HL-60/S4 (cell line): ENCODE measurements around the gene UTP3.

Source experiments
- in situ Hi-C: fragments of 300-500 bp; cut with MboI; formaldehyde crosslinking; loops from 2 replicates; pipeline ENCODE4 v1.14.3; 2022; ENCODE audit warnings: low sequenced_read_pairs

The UTP3 gene, protein sequence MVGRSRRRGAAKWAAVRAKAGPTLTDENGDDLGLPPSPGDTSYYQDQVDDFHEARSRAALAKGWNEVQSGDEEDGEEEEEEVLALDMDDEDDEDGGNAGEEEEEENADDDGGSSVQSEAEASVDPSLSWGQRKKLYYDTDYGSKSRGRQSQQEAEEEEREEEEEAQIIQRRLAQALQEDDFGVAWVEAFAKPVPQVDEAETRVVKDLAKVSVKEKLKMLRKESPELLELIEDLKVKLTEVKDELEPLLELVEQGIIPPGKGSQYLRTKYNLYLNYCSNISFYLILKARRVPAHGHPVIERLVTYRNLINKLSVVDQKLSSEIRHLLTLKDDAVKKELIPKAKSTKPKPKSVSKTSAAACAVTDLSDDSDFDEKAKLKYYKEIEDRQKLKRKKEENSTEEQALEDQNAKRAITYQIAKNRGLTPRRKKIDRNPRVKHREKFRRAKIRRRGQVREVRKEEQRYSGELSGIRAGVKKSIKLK

DNA sequence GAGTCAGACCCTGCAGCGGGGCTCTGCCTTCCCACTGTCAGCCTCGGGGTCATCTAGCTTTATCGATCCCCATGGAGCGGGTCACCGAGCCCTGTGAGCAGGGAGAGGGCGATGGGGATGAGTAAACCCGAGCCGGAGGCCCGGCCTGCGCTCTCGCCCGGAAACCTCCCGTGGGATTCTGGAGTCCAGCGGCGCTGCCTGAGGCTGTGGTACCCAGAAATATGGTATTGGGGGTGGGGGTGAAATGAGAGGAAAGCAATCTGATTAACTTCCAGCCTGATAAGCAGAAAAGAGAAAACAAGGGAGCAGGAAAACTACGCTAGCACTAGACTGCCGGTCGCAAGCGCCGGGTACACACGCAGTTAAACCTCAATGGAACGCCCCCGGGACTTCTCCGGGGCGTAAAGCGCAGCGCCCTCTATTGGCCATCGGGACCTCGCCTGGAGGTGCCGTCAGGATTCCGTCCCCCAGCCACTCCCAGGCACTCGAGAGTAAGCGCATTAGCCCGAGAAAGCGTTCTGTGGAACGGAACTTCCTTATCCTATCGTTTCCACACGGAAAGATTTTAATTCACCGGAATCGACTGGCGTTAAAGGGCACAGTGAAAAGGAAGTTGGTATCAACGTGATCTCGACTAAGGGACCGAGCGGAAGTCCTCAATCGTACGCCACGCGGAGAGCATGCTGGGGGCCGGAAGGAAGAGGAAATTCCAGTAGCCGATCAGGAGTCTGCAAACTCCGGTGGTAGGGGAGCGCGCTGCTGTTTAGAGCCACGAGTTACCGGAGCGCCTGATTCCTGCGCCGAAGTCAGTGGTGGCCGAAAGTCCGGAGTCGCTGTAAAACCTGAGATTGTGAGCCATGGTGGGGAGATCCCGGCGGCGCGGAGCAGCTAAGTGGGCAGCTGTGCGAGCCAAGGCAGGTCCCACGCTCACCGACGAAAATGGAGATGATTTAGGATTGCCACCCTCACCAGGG is at the start of gene UTP3:
TSS of gene UTP3 (plus strand) at position 712 of the 974 bp plus-strand sequence. CDS start at position 858, 146 bp downstream.
- in situ Hi-C loops: no loop called here

DNA sequence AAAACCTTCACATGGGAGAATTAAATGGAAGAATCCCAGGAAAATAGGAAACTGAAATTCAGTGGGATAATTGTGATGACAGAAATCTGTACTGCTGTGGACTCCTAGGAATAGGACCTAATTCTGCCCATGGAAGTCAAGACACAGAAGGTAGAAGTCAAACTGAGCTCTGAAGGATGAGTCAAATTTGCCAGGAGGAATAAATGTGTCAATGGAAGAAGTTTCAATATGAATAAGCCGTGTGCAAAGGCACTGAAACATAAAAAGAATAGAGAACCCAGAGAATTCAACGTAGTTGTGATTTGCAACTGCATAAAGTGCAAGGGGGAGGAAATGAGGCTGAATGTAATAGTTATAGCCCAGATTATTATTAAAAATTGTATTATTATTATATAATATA is 48.1 kb upstream of the UTP3 start:
- in situ Hi-C loops: no loop called here

DNA sequence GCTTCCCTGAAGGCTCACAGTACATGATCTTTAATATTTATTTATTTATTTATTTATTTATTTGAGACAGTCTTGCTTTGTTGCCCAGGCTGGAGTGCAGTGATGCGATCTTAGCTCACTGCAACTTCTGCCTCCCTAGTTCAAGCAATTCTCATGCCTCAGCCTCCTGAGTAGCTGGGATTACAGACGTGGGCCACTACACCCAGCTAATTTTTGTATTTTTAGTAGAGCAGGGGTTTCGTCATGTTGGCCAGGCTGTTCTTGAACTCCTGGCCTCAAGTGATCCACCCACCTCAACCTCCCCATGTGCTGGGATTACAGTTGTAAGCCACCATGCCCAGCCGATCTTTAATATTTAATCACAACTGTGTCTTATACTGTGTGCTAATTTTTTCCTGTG is 37.6 kb upstream of the UTP3 start:
- in situ Hi-C loops: loop anchor here (25.0 kb wide), 1 partner anchor 1062 kb away; no protein-coding TSS in a partner anchor

DNA sequence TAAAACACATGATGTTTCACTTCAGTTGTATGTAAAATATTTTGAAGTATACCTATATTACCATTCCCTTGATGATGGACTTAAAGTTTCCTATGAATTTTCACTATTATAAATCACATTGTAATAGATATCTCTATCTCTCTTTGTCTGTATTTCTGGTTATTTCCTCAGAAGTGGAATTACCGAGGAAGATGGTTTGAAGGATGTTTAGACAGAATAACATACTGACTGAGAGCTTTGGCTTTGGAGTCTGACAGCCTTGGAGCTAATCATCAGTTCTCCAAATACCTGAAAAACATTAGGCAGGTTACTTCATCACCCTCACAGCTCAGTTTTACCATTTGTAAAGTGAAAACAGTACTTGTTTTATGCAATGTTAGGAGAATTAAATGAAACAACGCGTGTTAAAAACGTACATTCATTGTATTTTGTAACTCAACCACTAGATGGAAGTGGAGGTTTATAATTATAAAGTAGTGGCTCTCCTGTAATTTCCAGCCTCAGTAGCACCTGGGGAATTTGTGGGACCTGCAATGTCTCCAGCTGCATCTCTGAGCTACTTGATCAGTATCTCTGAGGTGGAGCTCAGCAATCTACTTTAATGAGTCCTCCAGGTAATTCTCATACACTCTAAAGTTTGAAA is 36.3 kb upstream of the UTP3 start:
- in situ Hi-C loops: loop anchor here (25.0 kb wide), 1 partner anchor 1060 kb away; no protein-coding TSS in a partner anchor

DNA sequence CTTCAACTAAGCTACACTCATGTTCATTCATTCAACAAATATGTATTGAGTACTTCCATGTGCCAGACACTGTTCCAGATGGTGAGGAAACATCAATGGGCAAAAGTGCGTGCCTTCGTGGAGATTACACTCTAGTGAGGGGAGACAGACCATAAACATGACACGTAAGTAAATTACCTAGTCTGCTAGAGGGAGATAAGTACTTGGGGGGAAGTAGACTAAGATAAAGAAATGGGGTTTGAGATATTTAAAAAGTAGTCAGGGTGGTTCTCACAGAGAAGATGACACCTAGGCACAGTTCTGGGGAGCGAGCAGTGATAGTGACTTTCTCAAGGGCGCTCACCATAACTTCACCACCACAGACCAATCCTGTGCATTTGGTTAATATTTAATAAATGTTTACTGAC is 33.7 kb upstream of the UTP3 start:
- in situ Hi-C loops: loop anchor here (25.0 kb wide), 1 partner anchor 1058 kb away; no protein-coding TSS in a partner anchor

DNA sequence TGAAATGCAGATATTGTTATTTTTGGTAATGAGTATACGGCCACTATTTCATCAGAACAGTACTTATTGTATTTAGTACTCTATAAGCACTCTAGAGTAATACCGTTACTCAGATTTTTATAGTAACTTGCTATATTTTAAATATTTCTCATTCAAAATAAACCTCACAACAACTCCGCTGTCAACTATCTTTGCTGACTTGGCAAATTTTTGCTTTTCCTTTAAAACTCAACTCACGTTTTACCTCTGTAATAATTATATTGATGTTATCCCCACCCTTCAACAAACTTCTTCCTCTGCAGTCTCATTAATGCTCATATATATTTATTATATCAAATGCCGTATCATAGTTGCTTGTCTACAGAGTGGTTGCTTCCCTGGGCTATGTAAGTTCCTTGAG is 31.0 kb upstream of the UTP3 start:
- in situ Hi-C loops: loop anchor here (25.0 kb wide), 1 partner anchor 1055 kb away; no protein-coding TSS in a partner anchor

DNA sequence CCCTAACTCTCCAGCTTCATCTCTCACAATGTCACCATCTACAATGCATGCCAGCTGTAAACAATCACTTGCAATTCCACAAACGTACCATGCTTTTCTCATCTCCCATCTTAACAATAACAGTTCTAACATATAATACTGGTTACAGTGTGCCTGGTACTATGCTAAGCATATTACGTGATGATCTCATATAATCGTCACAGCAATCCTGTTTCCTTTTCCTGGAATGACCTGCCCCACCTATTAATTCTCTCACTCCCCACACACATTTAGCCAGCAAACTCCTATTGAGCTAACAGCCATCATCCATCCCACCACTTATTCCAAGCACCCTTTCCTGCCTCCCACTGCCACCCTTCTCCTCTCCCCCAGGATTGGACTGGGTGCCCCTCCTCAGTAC is 29.9 kb upstream of the UTP3 start:
- in situ Hi-C loops: loop anchor here (25.0 kb wide), 1 partner anchor 1054 kb away; no protein-coding TSS in a partner anchor

DNA sequence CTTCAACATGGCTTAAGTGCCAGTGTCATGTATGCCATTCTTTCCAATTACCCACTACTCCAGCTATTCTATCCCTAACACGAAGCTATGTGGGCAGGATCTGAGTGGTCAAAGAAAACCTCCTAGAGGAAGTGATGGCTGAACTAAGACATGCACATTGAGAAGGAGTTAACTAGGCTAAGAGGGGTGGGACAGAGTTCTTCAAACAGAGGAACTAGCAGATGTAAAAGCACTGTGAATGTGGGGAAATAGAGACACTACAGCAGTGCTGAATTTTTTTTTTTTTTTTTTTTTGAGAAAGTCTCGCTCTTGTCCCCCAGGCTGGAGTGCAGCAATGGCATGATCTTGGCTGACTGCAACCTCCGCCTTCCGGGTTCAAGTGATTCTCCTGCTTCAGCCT is 28.2 kb upstream of the UTP3 start:
- in situ Hi-C loops: loop anchor here (25.0 kb wide), 1 partner anchor 1052 kb away; no protein-coding TSS in a partner anchor

DNA sequence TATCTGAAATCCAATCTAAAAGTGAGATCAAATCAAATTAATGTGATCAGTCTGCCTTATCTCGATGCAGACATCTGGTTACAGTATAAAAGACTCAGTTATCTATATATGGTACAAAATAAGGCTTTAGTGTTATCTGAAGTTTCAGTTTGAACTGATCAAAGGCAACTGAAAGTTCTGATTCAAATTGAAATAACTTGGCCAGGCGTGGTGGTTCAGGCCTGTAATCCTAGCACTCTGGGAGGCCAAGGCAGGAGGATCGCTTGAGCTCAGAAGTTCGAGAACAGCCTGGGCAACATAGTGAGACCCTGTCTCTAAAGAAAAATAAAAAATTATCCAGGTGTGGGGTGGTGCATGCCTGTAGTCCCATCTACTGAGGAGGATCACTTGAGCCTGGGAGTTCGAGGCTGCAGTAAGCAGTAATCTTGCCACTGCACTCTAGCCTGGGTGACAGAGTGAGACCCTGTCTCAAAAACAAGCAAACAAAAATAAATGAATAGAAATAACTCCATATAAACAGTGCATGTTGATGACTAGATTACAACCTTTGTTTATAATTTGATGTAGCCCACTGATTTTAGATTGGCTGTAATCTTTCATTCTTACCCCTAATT is 26.9 kb upstream of the UTP3 start:
- in situ Hi-C loops: loop anchor here (25.0 kb wide), 1 partner anchor 1051 kb away; no protein-coding TSS in a partner anchor

DNA sequence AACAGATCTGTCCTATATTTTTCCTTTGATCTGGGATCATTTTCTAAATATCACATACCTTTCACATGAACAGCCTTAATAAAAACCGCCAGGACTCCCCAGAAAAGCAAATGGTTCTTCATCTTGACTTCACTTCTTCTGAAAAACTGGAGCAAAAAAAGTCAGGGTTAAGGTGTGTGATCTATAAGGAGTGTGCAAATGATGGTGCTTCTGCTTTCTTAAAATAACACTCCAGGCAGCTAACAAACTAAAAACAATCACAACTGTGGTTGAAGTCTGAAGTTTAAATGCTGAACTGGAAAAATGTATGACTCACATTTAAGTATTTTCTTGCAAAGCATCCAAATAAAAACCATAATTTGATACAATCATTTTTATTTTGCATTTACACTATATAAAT is 22.0 kb upstream of the UTP3 start, which contains the start of gene JCHAIN:
TSS of gene JCHAIN (minus strand) at position 140 of the 400 bp plus-strand sequence. CDS start at position 122, 18 bp downstream.
- in situ Hi-C loops: loop anchor here (25.0 kb wide), 1 partner anchor 1046 kb away; no protein-coding TSS in a partner anchor

DNA sequence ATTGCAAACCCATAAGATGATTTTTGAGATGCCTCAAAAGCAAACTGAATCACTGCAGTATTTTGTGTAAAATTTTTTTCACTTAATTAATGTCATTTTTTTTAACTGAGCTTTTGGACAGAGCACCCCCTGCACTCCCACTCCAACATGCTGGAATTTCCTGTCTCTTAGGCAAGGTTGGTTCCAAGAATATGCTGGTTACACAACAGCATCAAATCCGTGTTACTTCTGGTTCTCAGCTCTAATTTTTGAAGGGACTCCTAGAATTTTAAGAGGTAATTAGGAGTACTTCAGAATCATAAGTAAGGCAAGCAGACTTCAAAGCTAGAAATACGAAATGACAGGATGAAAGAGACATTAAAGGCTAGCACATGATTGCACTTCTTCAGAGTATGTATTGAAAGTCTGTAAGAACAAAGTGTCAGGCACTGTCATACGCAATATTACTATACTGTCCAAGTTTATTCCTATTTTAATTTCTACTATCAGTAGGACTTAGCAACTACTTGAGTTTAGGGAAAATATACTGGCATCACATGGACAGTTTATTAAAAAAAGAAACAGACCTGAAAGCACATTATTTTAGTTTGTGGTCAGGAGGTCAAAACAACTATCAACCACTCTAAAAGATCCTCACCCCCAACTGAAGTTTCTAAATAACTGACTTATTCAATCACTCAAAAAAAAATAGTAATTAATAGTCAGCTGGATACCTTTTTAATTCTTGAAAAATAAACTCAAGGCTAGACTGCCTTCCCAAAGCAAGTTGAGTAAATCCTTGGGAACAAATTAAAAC is 20.4 kb upstream of the UTP3 start:
- in situ Hi-C loops: loop anchor here (25.0 kb wide), 1 partner anchor 1044 kb away; no protein-coding TSS in a partner anchor

DNA sequence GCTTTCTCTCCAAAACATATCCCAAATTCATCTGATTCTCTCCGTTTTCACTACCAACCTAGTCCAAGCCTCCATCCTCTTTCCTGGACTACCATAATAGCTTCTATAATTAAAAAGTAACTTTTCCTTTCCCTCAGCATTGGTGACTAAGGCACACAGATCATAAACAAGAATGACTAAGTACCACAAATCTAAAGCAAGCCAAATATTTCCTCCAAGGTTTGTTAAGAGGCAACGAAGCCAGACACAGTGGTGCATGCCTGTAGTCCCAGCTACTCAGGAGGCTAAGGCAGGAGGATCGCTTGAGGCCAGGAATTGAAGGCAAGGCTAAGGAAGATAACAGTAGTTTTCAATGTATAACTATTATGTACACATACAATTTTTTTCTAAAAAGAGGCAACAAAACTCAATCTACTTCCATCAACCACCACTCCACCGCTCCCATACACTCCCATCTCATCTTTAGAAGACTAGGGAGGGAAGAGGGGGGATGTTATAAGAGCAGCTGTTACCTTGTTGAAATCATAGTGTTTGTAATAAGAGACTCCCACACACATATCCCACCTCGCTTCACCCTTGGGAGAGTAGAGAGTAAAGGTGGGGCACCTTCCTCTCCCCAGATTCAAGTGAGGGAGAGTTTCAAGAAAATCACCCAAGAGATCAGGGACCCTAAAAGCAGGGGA is 17.9 kb upstream of the UTP3 start:
- in situ Hi-C loops: loop anchor here (25.0 kb wide), 1 partner anchor 1042 kb away; no protein-coding TSS in a partner anchor

DNA sequence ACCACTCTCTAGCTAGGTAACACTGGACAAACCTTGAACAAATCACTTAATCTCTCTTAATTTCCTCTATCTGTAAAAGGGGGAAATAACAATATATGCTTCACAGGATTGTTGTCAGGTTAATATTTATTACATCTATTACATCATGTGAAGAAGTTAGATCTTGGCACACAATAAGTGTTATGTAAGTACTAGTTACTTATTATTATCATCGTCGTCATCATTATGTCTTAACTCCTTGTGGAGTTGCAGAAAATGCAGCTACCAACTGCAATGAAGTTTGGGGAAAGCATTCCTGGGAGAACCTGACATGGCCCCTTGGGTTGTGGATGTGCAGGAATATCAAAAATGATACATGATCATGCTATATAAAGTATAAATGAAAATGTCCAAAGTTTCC is 17.2 kb upstream of the UTP3 start:
- in situ Hi-C loops: loop anchor here (25.0 kb wide), 1 partner anchor 1041 kb away; no protein-coding TSS in a partner anchor

DNA sequence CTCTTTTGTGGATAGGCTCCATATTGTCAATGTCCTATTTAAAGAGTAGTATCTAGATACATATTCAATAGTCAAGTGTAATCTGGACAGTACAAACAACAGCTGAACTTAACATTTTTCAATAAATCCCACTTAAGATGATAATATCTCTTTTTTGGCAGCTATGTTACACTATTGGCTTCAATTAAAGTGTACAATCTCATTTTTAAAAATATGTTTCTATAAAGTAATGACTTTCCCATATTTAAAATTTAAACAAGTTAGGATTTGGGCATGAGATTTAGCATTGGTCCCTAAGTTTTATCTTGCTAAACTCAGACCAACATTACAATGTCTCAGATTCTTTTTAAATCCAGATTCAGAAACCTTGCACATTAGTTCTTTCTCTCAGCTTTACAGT is 14.1 kb upstream of the UTP3 start:
- in situ Hi-C loops: loop anchor here (25.0 kb wide), 1 partner anchor 1038 kb away; no protein-coding TSS in a partner anchor

DNA sequence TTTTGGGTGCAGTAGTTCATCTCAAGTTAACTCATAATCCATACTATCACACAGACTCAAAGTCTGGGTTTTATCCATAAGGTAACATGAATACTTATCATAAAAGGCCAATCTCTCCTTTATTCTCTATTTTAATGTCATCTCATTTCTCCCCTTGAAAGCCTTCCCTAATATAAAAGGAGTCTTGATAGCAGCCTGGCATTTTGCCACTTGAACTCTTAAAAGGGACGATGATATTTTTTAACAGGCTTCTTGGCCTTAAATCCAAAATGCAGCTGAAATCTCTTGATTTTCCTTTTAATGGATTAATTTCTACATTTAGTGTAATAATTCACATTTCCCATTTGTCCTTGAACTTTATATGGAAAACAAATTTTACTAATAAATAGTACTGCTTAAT is 13.6 kb upstream of the UTP3 start:
- in situ Hi-C loops: loop anchor here (25.0 kb wide), 1 partner anchor 1038 kb away; no protein-coding TSS in a partner anchor

DNA sequence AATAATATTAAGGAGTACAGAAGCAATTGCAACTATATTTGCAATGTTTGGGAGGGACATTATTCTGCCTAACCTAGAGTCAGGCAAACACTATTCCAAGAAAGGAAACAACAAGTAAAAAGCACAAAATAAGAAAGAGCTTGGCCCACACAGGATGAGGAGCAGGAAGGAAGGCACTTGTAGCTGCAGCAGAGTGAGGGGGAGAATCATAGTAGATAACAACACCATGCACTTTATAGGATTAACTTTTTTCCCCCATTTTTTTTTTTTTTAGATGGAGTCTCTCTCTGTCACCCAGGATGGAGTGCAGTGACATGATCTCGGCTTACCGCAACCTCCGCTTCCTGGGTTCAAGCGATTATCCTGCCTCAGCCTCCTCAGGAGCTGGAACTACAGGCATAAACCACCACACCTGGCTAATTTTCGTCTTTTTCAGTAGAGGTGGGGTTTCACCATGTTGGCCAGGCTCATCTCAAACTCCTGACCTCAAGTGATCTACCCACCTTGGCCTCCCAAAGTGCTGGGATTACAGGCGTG is 11.7 kb upstream of the UTP3 start:
- in situ Hi-C loops: no loop called here

DNA sequence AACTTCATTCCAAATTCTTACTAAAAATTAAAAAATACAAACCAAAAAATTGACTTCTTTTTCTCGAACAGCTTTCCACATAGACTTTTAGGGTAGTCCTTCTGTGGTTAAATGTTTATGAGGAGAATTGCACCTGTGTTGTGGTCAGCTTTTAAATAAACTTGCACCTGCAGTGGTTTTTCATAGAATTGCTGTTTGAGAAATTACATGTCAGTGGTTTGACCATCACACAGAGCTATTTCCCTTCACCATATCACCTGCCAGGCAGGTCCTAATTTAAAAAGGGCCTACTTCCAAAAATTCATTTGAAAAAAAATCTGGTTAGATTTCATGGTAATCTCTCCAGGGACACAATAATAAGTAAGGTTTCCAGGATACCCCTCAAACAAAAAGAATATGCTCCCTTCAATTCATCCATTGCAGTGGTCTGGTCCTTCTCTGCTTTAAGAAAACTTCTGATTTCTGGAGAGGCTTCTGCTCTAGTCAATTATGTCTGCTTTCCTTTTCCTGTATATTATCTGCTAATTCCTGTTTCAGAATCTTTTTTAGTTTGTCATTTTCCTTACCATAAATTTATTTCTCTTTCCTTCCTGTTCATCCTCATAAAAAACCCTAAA is 9.8 kb upstream of the UTP3 start:
- in situ Hi-C loops: no loop called here
